ENCODE results near the gene GNAS.

The GNAS gene

GRCh38 chr20:58895448-58896180, 43.1 kb downstream of the GNAS start:
- DNase-seq, result no peak
- Histone ChIP-seq H3K9me3 (ENCODE audit: control insufficient read depth, low read length) (no peaks in the 10 kb centered on the region), H3K27ac (ENCODE audit: insufficient read depth, low read length, poor library complexity, severe bottlenecking) (no peak overlapping the region), H3K4me1 (ENCODE audit: control insufficient read depth, insufficient read depth, low read length, poor library complexity, severe bottlenecking) (peaks cover 29% of the 10 kb centered on the region), H3K4me3 (ENCODE audit: insufficient read depth, low read depth, low read length, poor library complexity, severe bottlenecking) (no peak overlapping the region), H3K27me3 (replicated peaks; ENCODE audit: control insufficient read depth, insufficient read depth, low read length, poor library complexity, severe bottlenecking) (no peaks in the 10 kb centered on the region), H3K36me3 (ENCODE audit: control insufficient read depth, insufficient read depth, low read length) (peaks cover 19% of the 10 kb centered on the region)

GRCh38 chr20:58896820-58897219, 44.3 kb downstream of the GNAS start:
- Histone ChIP-seq H3K9me3 (ENCODE audit: control insufficient read depth, low read length) (no peaks in the 10 kb centered on the region), H3K27me3 (replicated peaks; ENCODE audit: control insufficient read depth, insufficient read depth, low read length, poor library complexity, severe bottlenecking) (no peaks in the 10 kb centered on the region), H3K36me3 (ENCODE audit: control insufficient read depth, insufficient read depth, low read length) (peaks cover 19% of the 10 kb centered on the region), H3K4me3 (ENCODE audit: insufficient read depth, low read depth, low read length, poor library complexity, severe bottlenecking) (no peak overlapping the region), H3K4me1 (ENCODE audit: control insufficient read depth, insufficient read depth, low read length, poor library complexity, severe bottlenecking) (peaks cover 29% of the 10 kb centered on the region), H3K27ac (ENCODE audit: insufficient read depth, low read length, poor library complexity, severe bottlenecking) (no peak overlapping the region)
- DNase-seq, result no peak

GRCh38 chr20:58897488-58897887, 45.0 kb downstream of the GNAS start:
- Histone ChIP-seq H3K27me3 (replicated peaks; ENCODE audit: control insufficient read depth, insufficient read depth, low read length, poor library complexity, severe bottlenecking) (no peaks in the 10 kb centered on the region), H3K27ac (ENCODE audit: insufficient read depth, low read length, poor library complexity, severe bottlenecking) (no peak overlapping the region), H3K36me3 (ENCODE audit: control insufficient read depth, insufficient read depth, low read length) (peaks cover 26% of the 10 kb centered on the region), H3K9me3 (ENCODE audit: control insufficient read depth, low read length) (no peaks in the 10 kb centered on the region), H3K4me3 (ENCODE audit: insufficient read depth, low read depth, low read length, poor library complexity, severe bottlenecking) (no peak overlapping the region), H3K4me1 (ENCODE audit: control insufficient read depth, insufficient read depth, low read length, poor library complexity, severe bottlenecking) (peaks cover 29% of the 10 kb centered on the region)
- no peak for DNase-seq

GRCh38 chr20:58898629-58899408, 46.3 kb downstream of the GNAS start:
- DNase-seq, result no peak
- peaks cover 20% of the 10 kb centered on the region for H3K4me1 ChIP-seq (ENCODE audit: control insufficient read depth, insufficient read depth, low read length, poor library complexity, severe bottlenecking)
- no peaks in the 10 kb centered on the region for H3K9me3 ChIP-seq (ENCODE audit: control insufficient read depth, low read length)
- no peak overlapping the region for H3K27ac ChIP-seq (ENCODE audit: insufficient read depth, low read length, poor library complexity, severe bottlenecking)
- H3K27me3 ChIP-seq (replicated peaks; ENCODE audit: control insufficient read depth, insufficient read depth, low read length, poor library complexity, severe bottlenecking), result no peaks in the 10 kb centered on the region
- peaks cover 36% of the 10 kb centered on the region for H3K36me3 ChIP-seq (ENCODE audit: control insufficient read depth, insufficient read depth, low read length)
- no peak overlapping the region for H3K4me3 ChIP-seq (ENCODE audit: insufficient read depth, low read depth, low read length, poor library complexity, severe bottlenecking)

GRCh38 chr20:58899512-58899911, 47.0 kb downstream of the GNAS start:
- Histone ChIP-seq H3K27me3 (replicated peaks; ENCODE audit: control insufficient read depth, insufficient read depth, low read length, poor library complexity, severe bottlenecking) (no peaks in the 10 kb centered on the region), H3K4me1 (ENCODE audit: control insufficient read depth, insufficient read depth, low read length, poor library complexity, severe bottlenecking) (peaks cover 13% of the 10 kb centered on the region), H3K27ac (ENCODE audit: insufficient read depth, low read length, poor library complexity, severe bottlenecking) (no peak overlapping the region), H3K4me3 (ENCODE audit: insufficient read depth, low read depth, low read length, poor library complexity, severe bottlenecking) (no peak overlapping the region), H3K9me3 (ENCODE audit: control insufficient read depth, low read length) (no peaks in the 10 kb centered on the region), H3K36me3 (ENCODE audit: control insufficient read depth, insufficient read depth, low read length) (peaks cover 43% of the 10 kb centered on the region)
- no peak for DNase-seq

- Histone ChIP-seq H3K36me3 (ENCODE audit: control insufficient read depth, insufficient read depth, low read length) (peaks cover 52% of the 10 kb centered on the region), H3K9me3 (ENCODE audit: control insufficient read depth, low read length) (no peaks in the 10 kb centered on the region), H3K27me3 (replicated peaks; ENCODE audit: control insufficient read depth, insufficient read depth, low read length, poor library complexity, severe bottlenecking) (no peaks in the 10 kb centered on the region), H3K27ac (ENCODE audit: insufficient read depth, low read length, poor library complexity, severe bottlenecking) (no peak overlapping the region), H3K4me1 (ENCODE audit: control insufficient read depth, insufficient read depth, low read length, poor library complexity, severe bottlenecking) (peaks cover 6% of the 10 kb centered on the region), H3K4me3 (ENCODE audit: insufficient read depth, low read depth, low read length, poor library complexity, severe bottlenecking) (no peak overlapping the region)
- no peak for DNase-seq
Observed at GRCh38 chr20:58900397-58900796, 47.9 kb downstream of the GNAS start.

- no peak for DNase-seq
- Histone ChIP-seq H3K9me3 (ENCODE audit: control insufficient read depth, low read length) (no peaks in the 10 kb centered on the region), H3K36me3 (ENCODE audit: control insufficient read depth, insufficient read depth, low read length) (peaks cover 59% of the 10 kb centered on the region), H3K27ac (ENCODE audit: insufficient read depth, low read length, poor library complexity, severe bottlenecking) (no peak overlapping the region), H3K4me3 (ENCODE audit: insufficient read depth, low read depth, low read length, poor library complexity, severe bottlenecking) (no peak overlapping the region), H3K27me3 (replicated peaks; ENCODE audit: control insufficient read depth, insufficient read depth, low read length, poor library complexity, severe bottlenecking) (no peaks in the 10 kb centered on the region), H3K4me1 (ENCODE audit: control insufficient read depth, insufficient read depth, low read length, poor library complexity, severe bottlenecking) (peaks cover 2% of the 10 kb centered on the region)
Observed at GRCh38 chr20:58901488-58902402, 49.2 kb downstream of the GNAS start.

- Histone ChIP-seq H3K4me3 (ENCODE audit: insufficient read depth, low read depth, low read length, poor library complexity, severe bottlenecking) (no peak overlapping the region), H3K9me3 (ENCODE audit: control insufficient read depth, low read length) (no peaks in the 10 kb centered on the region), H3K4me1 (ENCODE audit: control insufficient read depth, insufficient read depth, low read length, poor library complexity, severe bottlenecking) (peaks cover 17% of the 10 kb centered on the region), H3K27me3 (replicated peaks; ENCODE audit: control insufficient read depth, insufficient read depth, low read length, poor library complexity, severe bottlenecking) (no peaks in the 10 kb centered on the region), H3K27ac (ENCODE audit: insufficient read depth, low read length, poor library complexity, severe bottlenecking) (no peak overlapping the region), H3K36me3 (ENCODE audit: control insufficient read depth, insufficient read depth, low read length) (peaks cover 73% of the 10 kb centered on the region)
- no peak for DNase-seq
Observed at GRCh38 chr20:58903614-58904013, 51.1 kb downstream of the GNAS start.

GRCh38 chr20:58905236-58905635, 52.7 kb downstream of the GNAS start:
- peaks cover 17% of the 10 kb centered on the region for H3K4me1 ChIP-seq (ENCODE audit: control insufficient read depth, insufficient read depth, low read length, poor library complexity, severe bottlenecking)
- H3K36me3 ChIP-seq (ENCODE audit: control insufficient read depth, insufficient read depth, low read length), result peaks cover 80% of the 10 kb centered on the region
- H3K27me3 ChIP-seq (replicated peaks; ENCODE audit: control insufficient read depth, insufficient read depth, low read length, poor library complexity, severe bottlenecking), result no peaks in the 10 kb centered on the region
- H3K9me3 ChIP-seq (ENCODE audit: control insufficient read depth, low read length), result no peaks in the 10 kb centered on the region
- H3K27ac ChIP-seq (ENCODE audit: insufficient read depth, low read length, poor library complexity, severe bottlenecking), result no peak overlapping the region
- no peak overlapping the region for H3K4me3 ChIP-seq (ENCODE audit: insufficient read depth, low read depth, low read length, poor library complexity, severe bottlenecking)
- no peak for DNase-seq
